IPS DF 4.7 (cell line): Measurements from ENCODE around the gene KNG1.
"Not testable (repeated sequence)": the region's sequence is repeated elsewhere in the genome, so short reads cannot be mapped to it uniquely, and the experiment has no call there.

Source experiments
- DNase-seq: peaks from one replicate; pipeline ENCODE4 v3.0.0-alpha.2; 2013; ENCODE audit warnings: low spot score; ENCODE audit errors: extremely low read depth

KNG1 gene

GRCh38 chr3:186717039-186717457, at the start of gene KNG1:
Gene KNG1 (plus strand): TSS chr3:186717359. CDS start chr3:186717543, 184 bp downstream.
- DNase-seq: no peak

GRCh38 chr3:186668426-186668825, 48.7 kb upstream of the KNG1 start:
- DNase-seq: no peak

GRCh38 chr3:186669378-186670084, 47.6 kb upstream of the KNG1 start:
- no peak for DNase-seq

GRCh38 chr3:186670155-186670554, 47.0 kb upstream of the KNG1 start:
- DNase-seq: no peak

- DNase-seq: no peak
These were observed 46.1 kb upstream of the KNG1 start for GRCh38 chr3:186671051-186671450.

- no peak for DNase-seq
These were observed 38.6 kb upstream of the KNG1 start for GRCh38 chr3:186678604-186679003.

GRCh38 chr3:186679151-186679550, 38.0 kb upstream of the KNG1 start:
- no peak for DNase-seq

- DNase-seq: no peak
These were observed 36.3 kb upstream of the KNG1 start for GRCh38 chr3:186680869-186681268.

GRCh38 chr3:186682812-186683211, 34.3 kb upstream of the KNG1 start:
- DNase-seq: no peak

GRCh38 chr3:186683979-186684378, 33.2 kb upstream of the KNG1 start:
- no peak for DNase-seq

- not testable (repeated sequence) for DNase-seq
These were observed 30.7 kb upstream of the KNG1 start for GRCh38 chr3:186686475-186686874.

- DNase-seq: no peak
These were observed 30.0 kb upstream of the KNG1 start for GRCh38 chr3:186687120-186687651.

GRCh38 chr3:186690304-186690703, 26.9 kb upstream of the KNG1 start:
- DNase-seq: not testable (repeated sequence)

- no peak for DNase-seq
These were observed 25.5 kb upstream of the KNG1 start for GRCh38 chr3:186691676-186692075.

- DNase-seq: no peak
These were observed 23.3 kb upstream of the KNG1 start for GRCh38 chr3:186693843-186694242.

GRCh38 chr3:186694288-186695032, 22.7 kb upstream of the KNG1 start:
- DNase-seq: no peak

- DNase-seq: no peak
These were observed 20.6 kb upstream of the KNG1 start for GRCh38 chr3:186696522-186696921.

- no peak for DNase-seq
These were observed 19.6 kb upstream of the KNG1 start for GRCh38 chr3:186697510-186697909.

- no peak for DNase-seq
These were observed 16.9 kb upstream of the KNG1 start for GRCh38 chr3:186700267-186700666.

- DNase-seq: not testable (repeated sequence)
These were observed 14.7 kb upstream of the KNG1 start for GRCh38 chr3:186702451-186702850.

GRCh38 chr3:186705882-186706780, 11.0 kb upstream of the KNG1 start:
- DNase-seq: no peak
